ENCODE data around the gene KRTAP12-1.

The KRTAP12-1 gene, protein sequence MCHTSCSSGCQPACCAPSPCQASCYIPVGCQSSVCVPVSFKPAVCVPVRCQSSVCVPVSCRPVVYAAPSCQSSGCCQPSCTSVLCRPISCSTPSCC

DNA sequence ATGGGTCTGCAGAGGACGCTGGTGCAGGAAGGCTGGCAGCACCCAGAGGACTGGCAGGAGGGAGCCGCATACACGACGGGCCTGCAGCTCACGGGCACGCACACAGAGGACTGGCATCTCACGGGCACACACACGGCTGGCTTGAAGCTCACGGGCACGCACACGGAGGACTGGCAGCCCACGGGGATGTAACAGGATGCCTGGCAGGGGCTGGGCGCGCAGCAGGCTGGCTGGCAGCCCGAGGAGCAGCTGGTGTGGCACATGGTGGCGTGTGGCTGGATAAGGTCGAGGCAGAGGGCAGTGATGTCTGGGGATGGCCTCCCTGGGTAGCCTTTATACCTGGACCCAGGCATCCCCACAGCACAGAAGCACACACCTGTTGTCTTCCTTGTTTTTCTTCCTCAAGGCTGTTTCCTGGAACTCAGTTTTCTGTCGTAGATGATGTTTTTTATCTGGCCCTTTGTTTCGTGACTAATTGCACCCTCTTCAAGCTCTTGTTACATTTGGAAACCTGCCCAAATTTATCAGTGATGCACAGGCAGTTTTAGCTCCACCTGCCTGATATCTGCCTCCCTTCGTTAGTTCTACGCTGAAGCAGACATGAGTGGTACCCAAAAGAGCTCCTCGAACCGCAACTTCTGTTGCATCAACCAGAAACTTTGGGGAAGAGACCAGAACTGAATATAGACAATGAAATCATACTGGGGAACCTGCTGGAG is at the start of gene KRTAP12-1:
KRTAP12-1 (minus strand) TSS at position 303 of the 719 bp plus-strand sequence; CDS start at position 263, 40 bp downstream.
- in situ Hi-C loops (cut with MboI; ENCODE audit: low sequenced_read_pairs), result no loop called here

GRCh38 chr21:44730951-44731579 is 49.1 kb upstream of the KRTAP12-1 start:
- in situ Hi-C loops (cut with MboI; ENCODE audit: low sequenced_read_pairs), result no loop called here

DNA sequence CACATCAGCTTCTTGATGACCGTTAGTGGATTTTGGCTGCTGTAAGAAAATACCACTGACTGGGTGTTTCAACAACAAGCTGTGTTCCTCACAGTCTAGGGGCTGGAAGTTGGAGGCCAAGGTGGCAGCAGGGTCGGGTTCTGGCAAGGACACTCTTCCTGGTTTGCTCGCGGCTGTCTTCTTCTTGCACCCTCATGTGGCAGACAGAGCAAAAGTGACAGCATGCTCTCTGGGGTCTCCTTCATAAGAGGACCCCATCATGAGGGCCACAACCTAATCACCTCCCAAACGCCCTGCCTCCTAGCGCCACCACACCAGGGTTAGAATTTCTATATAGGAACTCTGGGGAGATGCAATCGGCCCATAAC is 48.0 kb upstream of the KRTAP12-1 start:
- in situ Hi-C loops (cut with MboI; ENCODE audit: low sequenced_read_pairs), result no loop called here

- in situ Hi-C loops (cut with MboI; ENCODE audit: low sequenced_read_pairs), result no loop called here
These were observed 47.5 kb upstream of the KRTAP12-1 start for GRCh38 chr21:44729336-44730027.

GRCh38 chr21:44728716-44729115 is 46.8 kb upstream of the KRTAP12-1 start:
- in situ Hi-C loops (cut with MboI; ENCODE audit: low sequenced_read_pairs), result no loop called here

DNA sequence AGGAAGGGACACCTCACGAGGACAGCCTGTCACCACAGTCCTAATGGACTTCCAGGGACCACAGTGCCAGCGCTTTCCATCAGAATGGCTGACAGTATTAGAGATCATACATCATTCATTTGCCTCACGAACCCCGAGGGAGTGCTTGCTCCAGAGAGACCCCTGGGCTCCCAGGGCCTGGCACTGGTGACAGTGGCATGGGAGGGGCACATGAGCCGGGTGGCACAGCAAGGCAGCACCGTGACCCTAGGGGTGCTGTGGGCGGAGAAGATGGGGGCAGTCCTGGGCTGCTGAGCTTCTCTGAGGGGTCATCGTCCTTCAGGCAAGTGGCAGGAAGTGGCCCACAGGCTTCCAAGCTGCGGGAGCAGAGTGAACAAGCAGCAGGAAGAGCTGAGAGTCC is 45.8 kb upstream of the KRTAP12-1 start:
- in situ Hi-C loops (cut with MboI; ENCODE audit: low sequenced_read_pairs), result no loop called here

DNA sequence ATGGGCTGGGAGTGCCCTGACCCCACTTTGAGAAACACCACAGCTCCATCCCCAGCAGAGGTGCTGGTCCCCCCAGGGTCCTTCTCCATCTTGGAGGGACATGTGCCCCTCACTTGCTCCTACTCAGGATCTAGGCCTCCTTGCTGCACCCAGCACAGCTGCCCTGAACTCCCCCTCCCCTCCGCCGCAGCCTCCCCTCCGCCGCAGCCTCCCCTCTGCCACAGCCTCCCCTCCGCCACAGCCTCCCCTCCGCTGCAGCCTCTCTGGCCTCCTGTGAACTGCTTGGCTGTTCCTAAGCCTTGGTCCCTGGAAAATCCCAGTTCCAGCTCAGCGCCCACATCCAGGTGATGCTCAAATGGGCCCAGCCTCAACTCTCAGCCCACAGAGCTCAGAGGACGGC is 45.4 kb upstream of the KRTAP12-1 start:
- in situ Hi-C loops (cut with MboI; ENCODE audit: low sequenced_read_pairs), result no loop called here

- in situ Hi-C loops (cut with MboI; ENCODE audit: low sequenced_read_pairs), result no loop called here
These were observed 44.9 kb upstream of the KRTAP12-1 start for GRCh38 chr21:44726826-44727225.

DNA sequence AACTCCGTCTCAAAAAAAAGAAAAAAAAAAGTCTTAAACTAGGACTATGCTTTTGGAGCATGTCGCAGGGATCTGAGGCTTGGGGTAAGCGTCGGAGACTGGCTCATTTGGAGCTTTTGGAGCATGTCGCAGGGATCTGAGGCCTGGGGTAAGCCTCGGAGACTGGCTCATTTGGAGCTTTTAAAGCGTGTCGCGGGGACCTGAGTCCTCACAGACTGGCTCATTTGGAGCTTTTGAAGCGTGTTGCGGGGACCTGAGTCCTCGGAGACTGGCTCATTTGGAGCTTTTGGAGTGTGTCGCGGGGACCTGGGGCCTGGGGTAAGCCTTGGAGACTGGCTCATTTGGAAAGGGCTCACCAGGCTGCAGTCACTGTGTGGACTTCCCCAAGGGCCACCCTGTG is 43.0 kb upstream of the KRTAP12-1 start:
- in situ Hi-C loops (cut with MboI; ENCODE audit: low sequenced_read_pairs), result no loop called here

GRCh38 chr21:44724196-44724595 is 42.2 kb upstream of the KRTAP12-1 start:
- in situ Hi-C loops (cut with MboI; ENCODE audit: low sequenced_read_pairs), result no loop called here

- in situ Hi-C loops (cut with MboI; ENCODE audit: low sequenced_read_pairs), result no loop called here
These were observed 41.5 kb upstream of the KRTAP12-1 start for GRCh38 chr21:44723177-44724131.

DNA sequence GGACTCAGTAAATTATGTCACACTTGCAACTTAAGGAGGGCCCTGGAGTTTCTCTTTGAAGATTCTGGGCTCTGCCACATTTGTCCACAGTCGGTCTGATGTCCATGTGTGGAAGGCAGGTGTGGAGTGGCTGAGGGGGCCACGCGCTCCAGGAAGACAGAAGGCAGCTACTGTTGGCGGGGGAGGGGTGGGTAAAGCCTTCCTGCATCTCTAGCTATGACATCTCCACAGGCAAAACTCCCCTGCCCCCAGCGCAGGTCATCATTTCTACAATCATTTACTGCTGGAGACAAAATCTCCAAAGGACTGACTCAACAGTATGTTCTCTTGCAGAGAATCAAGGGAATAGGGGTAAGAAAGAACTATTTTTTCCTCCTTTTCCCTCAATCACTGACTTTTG is 40.8 kb upstream of the KRTAP12-1 start:
- in situ Hi-C loops (cut with MboI; ENCODE audit: low sequenced_read_pairs), result no loop called here

GRCh38 chr21:44720170-44720569 is 38.2 kb upstream of the KRTAP12-1 start:
- in situ Hi-C loops (cut with MboI; ENCODE audit: low sequenced_read_pairs), result no loop called here

DNA sequence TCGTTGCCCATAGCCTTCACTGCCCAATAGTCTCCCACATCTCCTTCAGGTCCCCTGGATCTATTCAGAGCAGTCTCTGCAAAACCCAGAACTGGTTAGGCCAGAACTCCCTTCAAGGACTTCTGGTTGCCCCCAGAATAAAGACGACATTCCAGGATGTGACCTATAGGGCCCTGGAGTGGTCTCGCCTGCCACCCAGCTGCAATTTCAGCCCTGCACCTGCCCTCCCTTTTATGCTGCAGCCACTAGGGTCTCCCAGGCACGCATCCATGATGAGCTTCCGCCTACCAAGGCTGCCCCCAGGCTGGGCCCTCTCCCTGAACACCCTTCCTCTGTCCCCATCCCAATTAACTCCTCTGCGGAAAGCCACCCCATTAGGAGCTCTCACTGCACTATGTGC is 36.6 kb upstream of the KRTAP12-1 start:
- in situ Hi-C loops (cut with MboI; ENCODE audit: low sequenced_read_pairs), result no loop called here

- in situ Hi-C loops (cut with MboI; ENCODE audit: low sequenced_read_pairs), result no loop called here
These were observed 36.1 kb upstream of the KRTAP12-1 start for GRCh38 chr21:44718093-44718492.

GRCh38 chr21:44716984-44717383 is 35.0 kb upstream of the KRTAP12-1 start:
- in situ Hi-C loops (cut with MboI; ENCODE audit: low sequenced_read_pairs), result no loop called here

- in situ Hi-C loops (cut with MboI; ENCODE audit: low sequenced_read_pairs), result no loop called here
These were observed 32.9 kb upstream of the KRTAP12-1 start for GRCh38 chr21:44714905-44715304.

DNA sequence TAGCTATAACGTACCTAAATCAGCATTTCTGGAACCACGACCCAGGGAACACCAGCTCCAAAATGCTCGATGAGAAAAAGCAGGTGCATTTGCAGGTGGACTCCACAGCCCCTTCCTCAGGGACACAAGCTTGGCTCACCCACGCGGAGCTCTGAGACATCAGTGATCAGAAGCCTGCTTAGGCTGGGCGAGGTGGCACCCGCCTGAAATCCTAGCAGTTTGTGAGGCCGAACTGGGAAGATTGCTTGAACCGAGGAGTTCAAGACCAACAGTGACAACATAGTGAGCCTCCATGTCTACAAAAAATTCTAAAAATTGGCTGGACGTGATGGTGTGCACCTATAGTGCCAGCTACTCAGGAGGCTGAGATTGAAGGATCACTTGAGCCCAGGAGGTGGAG is 31.9 kb upstream of the KRTAP12-1 start:
- in situ Hi-C loops (cut with MboI; ENCODE audit: low sequenced_read_pairs), result no loop called here

DNA sequence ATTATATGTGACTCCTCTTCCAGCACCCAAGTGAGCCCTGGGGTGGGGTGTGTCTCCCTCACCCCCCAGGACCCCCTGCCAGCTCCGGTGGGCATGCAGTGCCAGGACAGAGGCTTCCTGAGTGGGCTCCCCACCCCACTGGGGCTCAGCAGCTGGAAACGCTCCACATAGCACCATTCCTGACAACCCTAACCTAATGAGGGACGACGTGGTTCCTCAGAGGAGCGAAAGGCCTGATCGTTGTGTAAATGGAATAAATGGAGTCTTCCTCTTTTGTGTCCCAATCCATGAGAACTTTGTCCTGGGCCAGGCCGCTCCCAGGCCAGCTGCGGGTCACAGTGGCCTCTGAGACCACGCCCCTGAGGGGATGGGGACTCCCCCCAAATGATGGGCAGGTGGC is 31.2 kb upstream of the KRTAP12-1 start:
- in situ Hi-C loops (cut with MboI; ENCODE audit: low sequenced_read_pairs), result no loop called here

DNA sequence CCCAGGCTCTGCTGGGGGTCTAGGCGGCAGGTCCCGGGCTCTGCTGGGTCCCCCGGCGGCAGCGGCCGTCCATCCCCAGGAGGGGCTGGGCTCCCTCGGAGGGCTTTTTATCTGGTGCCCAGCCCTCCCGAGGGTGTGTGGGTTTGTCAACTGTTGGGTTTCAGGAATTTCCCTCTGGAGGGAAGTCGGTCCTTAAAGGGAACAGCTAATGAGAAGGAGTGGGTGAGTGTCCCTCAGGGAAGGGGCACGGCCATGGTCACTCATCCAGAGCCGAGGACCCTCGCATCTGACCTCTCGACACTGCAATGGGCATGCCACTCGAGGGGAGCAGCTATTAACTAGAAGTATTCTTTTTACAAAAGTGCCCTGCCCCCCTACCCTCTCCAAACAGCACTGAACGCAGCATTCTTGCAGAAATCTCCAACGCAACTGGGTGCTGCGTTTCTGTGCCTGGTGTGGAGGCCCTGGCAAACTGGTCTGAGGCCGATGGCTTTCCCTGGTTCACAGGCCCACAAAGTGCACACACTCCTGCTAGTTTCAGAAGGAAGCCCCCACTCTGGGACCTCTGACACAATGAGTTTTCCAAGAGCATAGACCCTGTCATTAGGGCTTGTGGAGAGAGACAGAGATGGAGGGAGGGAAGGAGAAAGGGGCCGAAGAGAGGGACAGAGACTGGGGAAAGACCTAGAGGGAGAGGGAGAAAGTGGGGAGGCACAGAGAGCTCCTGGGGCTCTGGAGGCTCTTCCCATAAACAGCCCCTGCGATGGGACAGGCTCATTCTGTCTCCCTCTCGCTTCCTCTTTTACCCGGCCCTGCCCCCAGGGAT is 30.5 kb upstream of the KRTAP12-1 start:
- in situ Hi-C loops (cut with MboI; ENCODE audit: low sequenced_read_pairs), result no loop called here

Measured in HL-60/S4 treated with phorbol 12-myristate 13-acetate at 8.2 ng/mL for 4 days and 3 days (cell line).